ENCODE results near the gene MAPK13.

Gene MAPK13

DNA sequence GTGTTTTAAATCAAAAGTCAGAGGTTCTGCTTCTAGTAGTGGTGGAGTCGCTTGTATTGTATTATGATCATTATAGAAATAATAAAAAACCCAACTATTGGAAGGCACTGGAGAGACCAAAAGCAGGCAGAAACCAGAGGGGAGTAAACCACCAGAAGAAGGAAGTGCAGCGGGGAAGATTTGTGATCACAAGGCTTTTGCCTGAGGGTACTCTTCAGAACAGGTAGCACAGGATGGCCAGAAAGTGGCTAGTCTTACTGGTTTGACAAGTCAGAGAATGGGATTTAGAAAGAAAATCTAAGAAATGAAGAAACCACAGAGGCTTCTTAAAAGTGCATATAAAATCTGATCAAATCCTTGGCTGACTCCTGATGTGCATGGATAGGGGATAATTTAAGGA lies 24.0 kb downstream of the MAPK13 start:
- TF ChIP-seq CTCF (conservative IDR thresholded peaks at IDR 0.05), result no peak
- TF ChIP-seq ZFX (IDR thresholded peaks at IDR 0.05), result no peak
- H3K27ac ChIP-seq, result peak overlapping the region; percentile 61; the same call in 1 of the 2 replicates

DNA sequence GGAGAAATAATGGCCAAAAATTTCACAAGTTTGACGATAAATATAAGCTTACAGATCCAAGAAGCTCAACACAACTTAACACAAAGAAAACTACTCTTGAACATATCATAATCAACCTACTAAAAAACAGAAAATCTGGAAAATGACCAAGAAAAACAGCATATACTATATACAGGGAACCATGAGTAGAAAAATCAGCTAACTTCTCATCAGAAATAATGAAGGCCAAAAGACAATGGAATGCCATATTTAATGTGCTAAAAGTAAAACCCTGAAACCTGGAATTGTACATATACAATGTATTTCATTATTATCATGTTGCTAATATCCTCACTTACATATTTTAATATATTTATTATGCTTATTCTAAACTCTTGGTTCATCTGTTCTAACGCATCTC lies 25.3 kb downstream of the MAPK13 start:
- TF ChIP-seq ZFX (IDR thresholded peaks at IDR 0.05), result no peak
- no peak for TF ChIP-seq CTCF (conservative IDR thresholded peaks at IDR 0.05)

DNA sequence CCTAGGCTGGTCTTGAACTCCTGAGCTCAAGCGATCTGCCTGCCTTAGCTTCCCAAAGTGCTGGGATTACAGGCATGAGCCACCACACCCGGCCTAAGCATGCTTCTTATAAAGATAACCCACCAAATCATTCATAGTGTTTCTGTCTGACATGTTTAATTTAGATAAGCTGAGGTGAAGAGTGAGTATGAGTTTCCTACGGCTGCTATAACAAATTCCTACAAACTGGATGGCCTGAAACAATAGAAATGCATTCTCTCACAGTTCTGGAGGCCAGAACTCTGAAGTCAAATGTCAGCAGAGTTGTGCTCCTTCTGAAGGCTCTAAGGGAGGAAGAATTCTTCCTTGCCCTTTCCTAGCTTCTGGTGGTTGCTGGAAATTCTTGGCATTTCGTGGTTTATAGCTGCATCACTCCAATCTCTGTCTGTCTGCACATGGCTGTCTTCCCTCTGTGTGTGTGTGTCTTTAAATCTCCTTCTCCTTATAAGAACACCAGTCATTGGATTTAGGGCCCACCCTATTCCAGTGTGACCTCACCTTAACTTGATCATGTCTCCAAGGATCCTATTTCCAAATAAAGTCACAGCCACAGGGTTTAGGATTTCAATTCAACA lies 29.9 kb downstream of the MAPK13 start:
- H3K27ac ChIP-seq, result no peak overlapping the region
- TF ChIP-seq CTCF (conservative IDR thresholded peaks at IDR 0.05) (no peak), ZFX (IDR thresholded peaks at IDR 0.05) (no peak)

More for the DNA sequence above, 25.3 kb downstream of the MAPK13 start:
- no peak overlapping the region for H3K27ac ChIP-seq

GRCh38 chr6:36169023-36170007 lies 39.0 kb downstream of the MAPK13 start:
- TF ChIP-seq ZFX (IDR thresholded peaks at IDR 0.05) (no peak), CTCF (conservative IDR thresholded peaks at IDR 0.05) (no peak)
- no peak overlapping the region for H3K27ac ChIP-seq

DNA sequence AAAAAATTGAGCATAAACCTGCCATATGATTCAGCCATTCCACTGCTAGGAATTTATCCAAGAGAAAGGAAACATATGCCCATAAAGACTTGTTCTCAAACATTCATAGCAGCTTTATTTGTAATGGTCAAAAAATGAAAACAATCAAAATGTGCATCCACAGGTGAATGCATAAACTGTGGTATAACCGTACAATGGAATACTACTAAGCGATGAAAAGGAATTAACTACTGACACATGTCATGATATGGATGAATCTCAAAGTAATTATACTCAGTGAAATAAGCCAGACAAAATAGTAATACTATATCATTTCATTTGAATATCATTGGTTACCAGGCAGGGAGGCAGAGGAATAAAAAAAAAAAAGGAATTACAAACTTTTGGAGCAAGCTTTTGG lies 40.4 kb downstream of the MAPK13 start:
- no peak overlapping the region for H3K27ac ChIP-seq
- no peak for TF ChIP-seq CTCF (conservative IDR thresholded peaks at IDR 0.05)
- no peak for TF ChIP-seq ZFX (IDR thresholded peaks at IDR 0.05)

DNA sequence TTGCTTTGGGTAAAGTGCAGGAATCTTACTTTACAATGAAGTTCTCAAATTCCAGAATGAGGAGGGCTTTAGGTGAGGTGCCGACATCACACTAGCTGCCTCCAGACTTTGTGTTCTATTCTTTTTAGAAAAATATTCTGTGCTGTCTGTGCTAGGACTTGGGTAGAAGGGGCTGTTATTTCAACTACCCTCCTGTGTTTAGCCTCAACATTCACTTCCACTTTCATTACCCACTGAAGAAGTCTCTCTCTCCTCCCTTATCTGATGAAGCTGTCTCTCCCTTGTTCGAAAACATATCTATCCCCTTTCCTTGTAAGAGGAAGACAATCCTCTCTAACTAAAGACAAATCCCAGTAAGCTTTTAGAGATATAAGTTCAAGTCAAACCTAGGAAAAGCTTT lies 41.3 kb downstream of the MAPK13 start:
- no peak overlapping the region for H3K27ac ChIP-seq
- TF ChIP-seq ZFX (IDR thresholded peaks at IDR 0.05) (no peak), CTCF (conservative IDR thresholded peaks at IDR 0.05) (no peak)

GRCh38 chr6:36177166-36177565 lies 46.9 kb downstream of the MAPK13 start:
- no peak overlapping the region for H3K27ac ChIP-seq
- TF ChIP-seq ZFX (IDR thresholded peaks at IDR 0.05), result no peak

Measured in C4-2B (cell line).